IMR-90 (cell line): ENCODE results near the gene PCOLCE2. TPM values are rescaled to one million over a fixed set of nuclear protein-coding genes. Genes with fewer than 3 reads are reported as not detected.

Experiments
- ATAC-seq: fragments of 200-7000 bp; cut with Tn5 transposase; 2 replicates; pipeline ENCODE4 v1.9.1; 2020; ENCODE audit warnings: low read depth, mild to moderate bottlenecking, moderate library complexity
- BruUV-seq: library from RNA; stranded (reverse); fragments of 400-500 nt; replicated peaks from 2 replicates; lab custom pipeline; 2021; lab: Mats Ljungman, UMichigan
- CTCF ChIA-PET: fragments of 300-600 bp; formaldehyde crosslinking; extraction: SDS; loops from one replicate; lab custom pipeline; 2021; ENCODE audit warnings: antibody characterized with exemption; lab: Yijun Ruan, JAX
- POLR2A ChIA-PET: fragments of 300-600 bp; sonication (Branson Sonifier 250); formaldehyde crosslinking; loops from one replicate; lab custom pipeline; 2022; ENCODE audit warnings: antibody characterized with exemption; ENCODE audit not compliant: unreplicated experiment; lab: Charles Lee
- DNase-seq: peaks from one replicate; pipeline ENCODE4 v3.0.0; 2013
- H2AFZ ChIP-seq: replicated peaks from 2 replicates; pipeline ENCODE3; 2013; ENCODE audit warnings: low read length, mild to moderate bottlenecking; ENCODE audit not compliant: poor library complexity
- H2AK5ac ChIP-seq: 2 replicates; pipeline ENCODE4 v1.6.1; 2013; ENCODE audit warnings: low read depth, low read length, inconsistent platforms
- H2AK9ac ChIP-seq: replicated peaks from 2 replicates; pipeline ENCODE3; 2013; ENCODE audit warnings: mild to moderate bottlenecking, low read depth, low read length, moderate library complexity; ENCODE audit not compliant: poor library complexity
- H2BK120ac ChIP-seq: 2 replicates; pipeline ENCODE4 v1.6.1; 2013; ENCODE audit warnings: low read depth, low read length, inconsistent platforms
- H2BK15ac ChIP-seq: 3 replicates; pipeline ENCODE4 v1.6.1; 2013; ENCODE audit warnings: low read depth, low read length, inconsistent platforms
- H2BK20ac ChIP-seq: 2 replicates; pipeline ENCODE4 v1.6.1; 2013; ENCODE audit warnings: low read depth, mild to moderate bottlenecking, inconsistent platforms, low read length, moderate library complexity
- H2BK5ac ChIP-seq: 2 replicates; pipeline ENCODE4 v1.6.1; 2013; ENCODE audit warnings: mild to moderate bottlenecking, low read depth, low read length, inconsistent platforms; ENCODE audit not compliant: poor library complexity, severe bottlenecking
- H3K14ac ChIP-seq: replicated peaks from 2 replicates; pipeline ENCODE4 v1.6.1; 2013; ENCODE audit warnings: low read depth, low read length, inconsistent platforms
- H3K18ac ChIP-seq: 2 replicates; pipeline ENCODE4 v1.6.1; 2013; ENCODE audit warnings: low read depth, low read length, control low read depth
- H3K23ac ChIP-seq: 2 replicates; pipeline ENCODE4 v1.6.1; 2013; ENCODE audit warnings: low read depth, low read length, inconsistent platforms
- H3K27ac ChIP-seq: 2 replicates; pipeline ENCODE4 v1.5.1; 2013; ENCODE audit warnings: mild to moderate bottlenecking, control low read depth, low read length; ENCODE audit not compliant: insufficient read depth
- H3K27me3 ChIP-seq: 2 replicates; pipeline ENCODE4 v1.6.1; 2013; ENCODE audit warnings: low read length; ENCODE audit not compliant: control insufficient read depth, insufficient read depth
- H3K36me3 ChIP-seq: 2 replicates; pipeline ENCODE4 v1.6.1; 2013; ENCODE audit warnings: low read length, mixed read lengths; ENCODE audit not compliant: control insufficient read depth, insufficient read depth
- H3K4ac ChIP-seq: 2 replicates; pipeline ENCODE4 v1.6.1; 2013; ENCODE audit warnings: low read depth, low read length, inconsistent platforms
- H3K4me1 ChIP-seq: 2 replicates; pipeline ENCODE4 v1.6.1; 2013; ENCODE audit warnings: low read length, mixed read lengths; ENCODE audit not compliant: control insufficient read depth, insufficient read depth
- H3K4me2 ChIP-seq: 2 replicates; pipeline ENCODE4 v1.6.1; 2013; ENCODE audit warnings: low read depth, mild to moderate bottlenecking, control low read depth, low read length, moderate library complexity
- H3K4me3 ChIP-seq: 2 replicates; pipeline ENCODE4 v1.5.1; 2013; ENCODE audit warnings: low read depth, mild to moderate bottlenecking, control low read depth, low read length, moderate library complexity; ENCODE audit not compliant: insufficient read depth
- H3K56ac ChIP-seq: 2 replicates; pipeline ENCODE4 v1.6.1; 2013; ENCODE audit warnings: low read length, inconsistent platforms; ENCODE audit not compliant: insufficient read depth; ENCODE audit errors: extremely low read depth
- H3K79me1 ChIP-seq, 2 experiments: 2 replicates each; pipeline ENCODE4 v1.6.1; 2013; ENCODE audit warnings: low read length in 2 of 2, inconsistent platforms in 1 of 2, low read depth in 1 of 2
- H3K9ac ChIP-seq: 2 replicates; pipeline ENCODE4 v1.6.1; 2013; ENCODE audit warnings: low read depth, low read length, control low read depth
- H3K9me1 ChIP-seq: 2 replicates; pipeline ENCODE4 v1.6.1; 2013; ENCODE audit warnings: low read length, inconsistent platforms; ENCODE audit not compliant: insufficient read depth
- H3K9me3 ChIP-seq: 2 replicates; pipeline ENCODE4 v1.6.1; 2013; ENCODE audit warnings: low read length; ENCODE audit not compliant: control insufficient read depth, insufficient read depth
- H4K20me1 ChIP-seq: 2 replicates; pipeline ENCODE4 v1.6.1; 2013; ENCODE audit warnings: low read length, inconsistent platforms; ENCODE audit not compliant: insufficient read depth
- H4K5ac ChIP-seq: 2 replicates; pipeline ENCODE4 v1.6.1; 2013; ENCODE audit warnings: mild to moderate bottlenecking, low read depth, low read length, control low read depth
- H4K8ac ChIP-seq, 2 experiments: 2 replicates each; pipeline ENCODE4 v1.6.1; 2013; ENCODE audit warnings: low read depth in 2 of 2, low read length in 2 of 2, control low read depth in 1 of 2, inconsistent platforms in 1 of 2
- H4K91ac ChIP-seq: 2 replicates; pipeline ENCODE4 v1.6.1; 2013; ENCODE audit warnings: low read depth, low read length, inconsistent platforms; ENCODE audit not compliant: insufficient read depth
- BHLHE40 ChIP-seq: fragments of 150-350 bp; IDR thresholded peaks from 2 replicates; pipeline ENCODE4 v1.6.1; 2016; ENCODE audit warnings: mild to moderate bottlenecking, low read depth, low read length
- RAD21 ChIP-seq: IDR thresholded peaks from 2 replicates; pipeline ENCODE4 v1.6.1; 2012; ENCODE audit warnings: low read length, improper control_type of control experiment
- RCOR1 ChIP-seq: IDR thresholded peaks from 2 replicates; pipeline ENCODE4 v1.6.1; 2012; ENCODE audit warnings: mild to moderate bottlenecking, low read length, improper control_type of control experiment; ENCODE audit not compliant: insufficient replicate concordance
- RFX5 ChIP-seq: IDR thresholded peaks from 2 replicates; pipeline ENCODE4 v1.8.0; 2012; ENCODE audit warnings: low read depth, mild to moderate bottlenecking, low read length, moderate library complexity
- SMC3 ChIP-seq: fragments of 150-350 bp; IDR thresholded peaks from 2 replicates; pipeline ENCODE4 v1.6.1; 2016; ENCODE audit warnings: low read depth, mild to moderate bottlenecking, antibody characterized with exemption, low read length, moderate library complexity
- WGBS, 2 experiments: methylation state at CpG; one replicate each; pipeline versions ENCODE4 v1.1.5 to v1.1.7; 2013; ENCODE audit warnings: missing lambda C conversion rate in 2 of 2; ENCODE audit not compliant: insufficient read length in 1 of 2; ENCODE audit errors: extremely low coverage in 2 of 2; 5-methylcytosine and 5-hydroxymethylcytosine counted together
- dilution Hi-C: fragments of 300-500 bp; cut with HindIII; formaldehyde crosslinking; loops from one replicate; pipeline ENCODE4 v1.14.3; 2018; ENCODE audit warnings: low sequenced_read_pairs; ENCODE audit not compliant: unreplicated experiment
- in situ Hi-C: fragments of 300-500 bp; cut with MboI; formaldehyde crosslinking; loops from 3 replicates; pipeline ENCODE4 v1.14.3; 2019; ENCODE audit warnings: low sequenced_read_pairs, inconsistent platforms, mixed read lengths
- intact Hi-C: fragments of 100-400 bp; cut with micrococcal nuclease; formaldehyde crosslinking; loops from 2 replicates; pipeline ENCODE4 v1.10.0; 2022
- polyA plus RNA-seq, 3 experiments: library from polyadenylated mRNA; depleted of rRNA; stranded (reverse); fragments of >200 nt; gene quantifications; 2 replicates each; pipeline ENCODE4 v1.2.3, GENCODE V29; 2012; ENCODE audit warnings: low replicate concordance in 1 of 3
- total RNA-seq: library from RNA; depleted of rRNA; stranded (reverse); fragments of >200 nt; gene quantifications from 2 replicates; pipeline ENCODE4 v1.2.3, GENCODE V29; 2012

PCOLCE2 gene
- total and polyA plus RNA-seq, 2 of the 4 experiments (the other 2 are of a cell fraction) = 0.50 to 0.54 TPM

- Histone ChIP-seq H3K27me3 (no peaks in the 10 kb centered on the region), H3K4ac (no peak overlapping the region)
Observed at GRCh38 chr3:142787719-142788118, 101.2 kb downstream of the PCOLCE2 start.

More at GRCh38 chr3:142787719-142788118, 101.2 kb downstream of the PCOLCE2 start:
- Histone ChIP-seq H3K4me3 (no peak overlapping the region), H2BK20ac (no peak overlapping the region), H2AK5ac (no peak overlapping the region), H4K8ac (no peak overlapping the region), H3K9me1 (no peaks in the 10 kb centered on the region), H2BK5ac (no peak overlapping the region), H4K20me1 (no peaks in the 10 kb centered on the region), H4K91ac (no peak overlapping the region), H2AK9ac (no peak overlapping the region), H3K14ac (no peak overlapping the region), H3K79me1 (no peaks in the 10 kb centered on the region), H3K18ac (no peak overlapping the region), H3K27ac (no peak overlapping the region), H3K4me2 (no peak overlapping the region), H2AFZ (no peak overlapping the region), H3K9ac (no peak overlapping the region), H3K4me1 (no peaks in the 10 kb centered on the region), H2BK120ac (no peak overlapping the region), H3K56ac (no peak overlapping the region), H4K5ac (no peak overlapping the region), H3K36me3 (no peaks in the 10 kb centered on the region), H3K9me3 (no peaks in the 10 kb centered on the region), H3K23ac (no peak overlapping the region), H2BK15ac (no peak overlapping the region)
- in situ Hi-C loops (no loop called here), intact Hi-C loops (no loop called here), dilution Hi-C loops (no loop called here)
- no TSS peak for BruUV-seq
- DNase-seq (no peak), ATAC-seq (no peak)
- 29% methylated on average over 1 of the region's 1 CpG; no CpG with 5 or more reads in 1 of the 2 experiments for WGBS, 2 experiments
- TF ChIP-seq SMC3 = no peak
- no peak for TF ChIP-seq RCOR1
- no peak for TF ChIP-seq RAD21
- no peak for TF ChIP-seq BHLHE40
- TF ChIP-seq RFX5 = no peak
- ChIA-PET POLR2A (no interaction called here), CTCF (interaction anchor here (0.7 kb wide), 1 partner anchor 29 kb away, joined by 3 read pairs; no protein-coding TSS in a partner anchor)
